ENCODE measurements around the gene RNMT.
"Not testable (repeated sequence)": the region's sequence is repeated elsewhere in the genome, so short reads cannot be mapped to it uniquely, and the experiment has no call there.

RNMT gene

DNA sequence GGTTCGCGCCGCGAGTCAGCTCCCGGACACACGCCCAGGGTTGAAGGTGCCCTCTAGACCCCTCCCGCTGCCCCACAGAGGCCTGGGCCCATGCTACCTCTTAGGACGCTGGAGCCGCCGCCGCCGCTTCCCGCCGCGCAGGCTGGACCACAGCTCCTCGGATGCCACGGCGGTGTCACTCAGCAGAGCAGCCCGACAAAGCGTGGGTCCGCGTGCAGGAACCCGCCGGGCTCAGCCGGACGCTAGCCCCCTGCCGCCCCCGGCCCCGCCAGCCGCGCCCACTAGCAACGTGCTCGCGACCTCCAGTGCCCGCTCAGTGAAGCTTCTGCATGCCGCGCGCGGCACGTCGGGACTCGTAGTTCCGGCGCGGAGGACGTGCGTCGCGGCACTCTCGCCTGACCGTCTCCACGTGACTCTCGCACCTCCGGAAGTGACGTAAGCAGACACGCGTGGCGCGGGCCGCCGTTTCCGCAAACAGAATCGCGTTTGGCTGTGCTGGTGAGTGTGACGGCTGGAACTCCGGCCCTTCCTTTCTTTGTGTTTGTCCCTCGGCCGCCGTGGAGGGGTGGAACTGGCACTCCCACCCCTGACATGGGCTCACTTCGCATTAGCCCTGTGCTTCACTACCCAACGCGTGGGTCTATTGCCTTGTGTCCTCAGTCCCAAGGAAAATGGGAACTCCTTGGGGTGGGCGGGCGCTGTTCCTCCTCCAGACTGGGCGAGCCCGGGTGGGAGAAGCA lies at the start of gene RNMT, which contains the start of gene FAM210A:
Gene RNMT (plus strand): TSS at position 442 of the 740 bp plus-strand sequence. CDS start 4,845 bp downstream, outside the sequence.
Gene FAM210A (minus strand): TSS at position 327 of the 740 bp plus-strand sequence. CDS start 44,481 bp downstream, outside the sequence.
- no peaks in the 10 kb centered on the region for H3K9me3 Mint-ChIP-seq
- H3K36me3 Mint-ChIP-seq (ENCODE audit: low read depth), result peaks cover 5% of the 10 kb centered on the region
- TF ChIP-seq, protein P1, sequence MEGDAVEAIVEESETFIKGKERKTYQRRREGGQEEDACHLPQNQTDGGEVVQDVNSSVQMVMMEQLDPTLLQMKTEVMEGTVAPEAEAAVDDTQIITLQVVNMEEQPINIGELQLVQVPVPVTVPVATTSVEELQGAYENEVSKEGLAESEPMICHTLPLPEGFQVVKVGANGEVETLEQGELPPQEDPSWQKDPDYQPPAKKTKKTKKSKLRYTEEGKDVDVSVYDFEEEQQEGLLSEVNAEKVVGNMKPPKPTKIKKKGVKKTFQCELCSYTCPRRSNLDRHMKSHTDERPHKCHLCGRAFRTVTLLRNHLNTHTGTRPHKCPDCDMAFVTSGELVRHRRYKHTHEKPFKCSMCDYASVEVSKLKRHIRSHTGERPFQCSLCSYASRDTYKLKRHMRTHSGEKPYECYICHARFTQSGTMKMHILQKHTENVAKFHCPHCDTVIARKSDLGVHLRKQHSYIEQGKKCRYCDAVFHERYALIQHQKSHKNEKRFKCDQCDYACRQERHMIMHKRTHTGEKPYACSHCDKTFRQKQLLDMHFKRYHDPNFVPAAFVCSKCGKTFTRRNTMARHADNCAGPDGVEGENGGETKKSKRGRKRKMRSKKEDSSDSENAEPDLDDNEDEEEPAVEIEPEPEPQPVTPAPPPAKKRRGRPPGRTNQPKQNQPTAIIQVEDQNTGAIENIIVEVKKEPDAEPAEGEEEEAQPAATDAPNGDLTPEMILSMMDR (IDR thresholded peaks at IDR 0.05; ENCODE audit: unreplicated experiment in 3 of 3), result no peak
- peaks cover 31% of the 10 kb centered on the region for H3K4me1 Mint-ChIP-seq
- peaks cover 4% of the 10 kb centered on the region for H3K27me3 Mint-ChIP-seq (ENCODE audit: low read depth)
- peak within 1 kb of the TSS; percentile 91 to 93 (median 91) for H3K4me3 Mint-ChIP-seq
- H3K27ac Mint-ChIP-seq, result peak within 1 kb of the TSS; percentile 85 to 94 (median 91)

DNA sequence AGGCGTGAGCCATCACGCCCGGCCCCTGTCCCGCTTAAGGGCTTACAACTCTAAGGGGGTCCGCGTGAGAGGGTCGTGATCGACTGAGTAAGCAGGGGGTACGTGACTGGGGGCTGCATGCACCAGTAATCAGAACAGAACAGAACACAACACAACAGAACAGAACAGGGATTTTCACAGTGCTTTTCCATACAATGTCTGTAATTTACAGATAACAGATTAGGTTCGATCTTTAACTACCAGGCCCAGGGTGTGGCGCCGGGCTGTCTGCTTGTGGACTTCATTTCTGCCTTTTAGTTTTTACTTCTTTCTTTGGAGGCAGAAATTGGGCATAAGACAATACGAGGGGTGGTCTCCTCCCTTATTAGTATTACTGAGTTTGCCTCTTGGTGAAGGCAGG lies 49.1 kb upstream of the RNMT start:
- H3K9me3 Mint-ChIP-seq; H3K27ac Mint-ChIP-seq; H3K4me3 Mint-ChIP-seq; H3K36me3 Mint-ChIP-seq (ENCODE audit: low read depth); H3K27me3 Mint-ChIP-seq (ENCODE audit: low read depth): not testable (repeated sequence)
- H3K4me1 Mint-ChIP-seq, result peaks cover 13% of the 10 kb centered on the region

DNA sequence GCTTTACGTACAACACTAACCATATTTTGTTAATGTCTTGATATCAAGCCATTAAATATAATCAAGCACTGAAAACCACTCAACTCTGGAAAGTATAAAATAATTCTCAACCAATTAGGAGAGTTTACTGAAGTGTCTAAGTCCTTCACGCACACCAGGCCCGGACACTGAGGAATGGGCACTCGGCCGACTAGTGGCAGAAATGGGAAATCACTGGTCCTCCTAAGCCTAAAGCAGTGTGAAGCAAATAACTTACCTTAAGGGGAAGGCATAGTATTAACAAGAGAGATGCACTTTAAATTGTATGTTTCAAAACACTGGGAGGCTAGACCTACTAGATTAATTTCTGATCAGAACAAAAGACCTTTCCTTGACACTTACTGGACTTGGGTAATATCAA lies 45.9 kb upstream of the RNMT start:
- no peak overlapping the region for H3K4me3 Mint-ChIP-seq
- H3K27me3 Mint-ChIP-seq (ENCODE audit: low read depth), result no peaks in the 10 kb centered on the region

DNA sequence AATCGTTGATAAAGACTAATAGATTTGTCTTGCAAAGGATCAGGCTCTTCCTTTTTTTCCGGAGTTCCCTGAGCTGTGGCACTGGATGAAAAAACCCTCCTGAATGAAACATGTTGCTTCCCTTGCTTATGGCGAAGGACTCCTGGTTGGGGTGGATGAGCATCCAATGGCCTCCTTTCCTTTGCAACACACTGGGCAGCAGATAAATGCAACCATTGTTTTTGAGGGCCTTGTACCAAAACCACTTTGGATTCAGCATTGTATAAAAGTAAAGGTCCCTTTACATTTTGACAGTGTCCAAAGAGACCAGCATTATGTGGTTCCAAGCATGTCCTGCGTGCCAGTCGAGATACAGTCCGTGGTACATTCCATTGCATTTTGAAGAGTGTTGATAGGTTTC lies 44.8 kb upstream of the RNMT start:
- H3K27me3 Mint-ChIP-seq (ENCODE audit: low read depth), result no peaks in the 10 kb centered on the region
- TF ChIP-seq, protein P1 (IDR thresholded peaks at IDR 0.05; ENCODE audit: unreplicated experiment in 3 of 3), result no peak
- H3K4me1 Mint-ChIP-seq, result peaks cover 7% of the 10 kb centered on the region
- H3K27ac Mint-ChIP-seq, result no peak overlapping the region
- H3K4me3 Mint-ChIP-seq, result no peak overlapping the region
- peaks cover 10% of the 10 kb centered on the region for H3K36me3 Mint-ChIP-seq (ENCODE audit: low read depth)
- no peaks in the 10 kb centered on the region for H3K9me3 Mint-ChIP-seq

More for the DNA sequence above, 45.9 kb upstream of the RNMT start:
- TF ChIP-seq, protein P1 (IDR thresholded peaks at IDR 0.05; ENCODE audit: unreplicated experiment in 3 of 3), result peak; percentile 36 to 62 (median 51)
- Mint-ChIP-seq H3K36me3 (ENCODE audit: low read depth) (peaks cover 14% of the 10 kb centered on the region), H3K4me1 (peaks cover 7% of the 10 kb centered on the region), H3K27ac (no peak overlapping the region), H3K9me3 (no peaks in the 10 kb centered on the region)

DNA sequence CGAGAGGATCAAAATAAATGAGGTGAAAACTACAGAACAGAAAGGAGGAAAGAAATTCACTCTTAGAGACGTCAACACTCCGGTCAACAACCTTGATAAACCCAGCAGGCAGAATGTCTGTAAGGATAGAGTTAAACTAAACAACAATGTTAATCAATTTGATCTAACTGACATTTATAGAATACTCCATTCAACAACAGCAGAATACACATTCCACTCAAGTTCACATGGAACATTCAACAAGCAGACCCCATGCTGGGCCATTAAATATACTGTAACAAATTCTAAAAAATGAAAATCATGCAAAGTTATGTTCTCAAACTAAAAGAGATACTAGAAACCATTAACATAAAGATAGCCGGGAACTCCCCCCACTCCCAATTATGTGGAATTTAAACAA lies 41.9 kb upstream of the RNMT start:
- H3K4me3 Mint-ChIP-seq, result no peak overlapping the region
- TF ChIP-seq, protein P1 (IDR thresholded peaks at IDR 0.05; ENCODE audit: unreplicated experiment in 3 of 3), result no peak

DNA sequence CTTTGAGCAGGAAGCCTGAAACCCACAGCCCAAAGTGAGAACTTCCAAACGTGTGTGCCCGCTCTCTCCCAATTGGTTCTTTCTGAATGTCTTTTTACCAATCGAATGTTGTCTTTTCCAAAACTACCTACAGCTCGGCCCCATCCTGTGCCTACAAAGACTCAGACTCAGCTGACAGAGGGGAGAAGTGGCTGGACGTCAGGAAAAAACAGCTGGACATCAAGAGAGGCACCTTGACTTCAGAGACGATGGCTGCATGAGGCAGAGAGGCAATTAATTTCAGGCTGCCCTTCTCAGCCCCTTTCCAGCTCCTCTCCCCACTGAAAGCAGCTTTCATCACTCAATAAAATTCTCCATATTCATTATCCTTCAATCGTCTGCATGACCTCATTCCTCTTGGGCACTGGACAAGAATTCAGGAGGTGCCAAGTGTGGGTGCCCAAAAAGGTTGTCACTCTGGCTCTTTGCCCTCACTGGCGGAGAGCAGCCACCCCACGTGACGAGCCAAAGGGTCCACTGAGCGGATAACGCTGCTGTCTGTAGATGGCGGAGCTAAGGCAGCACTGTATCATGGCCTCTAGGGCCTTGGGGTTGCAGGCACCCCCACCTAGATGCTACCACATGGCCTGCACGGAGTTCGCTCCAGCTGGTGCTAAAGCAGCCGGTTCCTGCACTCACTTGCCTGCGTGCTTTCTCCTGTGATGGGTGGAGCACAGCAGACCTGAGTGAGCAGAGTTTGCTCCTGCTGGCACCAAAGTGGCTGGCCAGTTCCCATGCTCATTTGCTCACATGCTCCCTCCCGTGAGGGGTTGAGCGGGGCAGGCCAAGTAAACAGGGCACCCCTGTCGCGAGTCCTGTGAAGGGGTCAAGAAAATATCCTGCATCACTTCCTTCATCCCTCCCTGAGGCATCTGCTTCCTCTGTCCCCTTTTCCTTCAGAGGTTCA lies 38.0 kb upstream of the RNMT start:
- TF ChIP-seq, protein P1 (IDR thresholded peaks at IDR 0.05; ENCODE audit: unreplicated experiment in 3 of 3), result no peak
- H3K36me3 Mint-ChIP-seq (ENCODE audit: low read depth), result peaks cover 45% of the 10 kb centered on the region
- H3K27me3 Mint-ChIP-seq (ENCODE audit: low read depth), result no peaks in the 10 kb centered on the region
- peaks cover 49% of the 10 kb centered on the region for H3K9me3 Mint-ChIP-seq
- H3K27ac Mint-ChIP-seq, result no peak overlapping the region
- H3K4me3 Mint-ChIP-seq, result no peak overlapping the region
- H3K4me1 Mint-ChIP-seq, result no peaks in the 10 kb centered on the region

More for the DNA sequence above, 41.9 kb upstream of the RNMT start:
- Mint-ChIP-seq H3K36me3 (ENCODE audit: low read depth) (peaks cover 26% of the 10 kb centered on the region), H3K4me1 (no peaks in the 10 kb centered on the region), H3K27ac (no peak overlapping the region), H3K9me3 (peaks cover 18% of the 10 kb centered on the region), H3K27me3 (ENCODE audit: low read depth) (no peaks in the 10 kb centered on the region)

DNA sequence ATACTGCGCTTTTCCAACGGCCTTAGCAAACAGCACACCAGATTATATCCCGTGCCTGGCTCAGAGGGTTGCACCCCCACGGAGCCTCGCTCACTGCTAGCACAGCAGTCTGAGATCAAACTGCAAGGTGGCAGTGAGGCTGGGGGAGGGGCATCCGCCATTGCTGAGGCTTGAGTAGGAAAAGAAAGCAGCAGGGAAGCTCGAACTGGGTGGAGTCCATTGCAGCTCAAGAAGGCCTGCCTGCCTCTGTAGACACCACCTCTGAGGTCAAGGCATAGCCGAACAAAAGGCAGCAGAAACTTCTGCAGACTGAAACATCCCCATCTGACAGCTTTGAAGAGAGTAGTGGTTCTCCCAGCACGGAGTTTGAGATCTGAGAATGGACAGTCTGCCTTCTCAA lies 36.4 kb upstream of the RNMT start:
- H3K4me1 Mint-ChIP-seq; H3K27ac Mint-ChIP-seq; H3K27me3 Mint-ChIP-seq (ENCODE audit: low read depth); H3K4me3 Mint-ChIP-seq: not testable (repeated sequence)
- Mint-ChIP-seq H3K9me3 (peaks cover 59% of the 10 kb centered on the region), H3K36me3 (ENCODE audit: low read depth) (peaks cover 46% of the 10 kb centered on the region)

DNA sequence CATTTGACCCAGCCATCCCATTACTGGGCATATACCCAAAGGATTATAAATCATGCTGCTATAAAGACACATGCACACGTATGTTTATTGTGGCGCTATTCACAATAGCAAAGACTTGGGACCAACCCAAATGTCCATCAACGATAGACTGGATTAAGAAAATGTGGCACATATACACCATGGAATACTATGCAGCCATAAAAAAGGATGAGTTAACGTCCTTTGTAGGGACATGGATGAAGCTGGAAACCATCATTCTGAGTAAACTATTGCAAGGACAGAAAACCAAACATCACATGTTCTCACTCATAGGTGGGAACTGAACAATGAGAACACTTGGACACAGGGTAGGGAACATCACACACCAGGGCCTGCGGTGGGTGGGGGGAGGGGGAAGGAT lies 31.1 kb upstream of the RNMT start:
- H3K4me3 Mint-ChIP-seq; H3K27me3 Mint-ChIP-seq (ENCODE audit: low read depth); H3K4me1 Mint-ChIP-seq; H3K27ac Mint-ChIP-seq: not testable (repeated sequence)
- peaks cover 60% of the 10 kb centered on the region for H3K36me3 Mint-ChIP-seq (ENCODE audit: low read depth)
- H3K9me3 Mint-ChIP-seq, result peaks cover 68% of the 10 kb centered on the region

Measured in nephron (organoid).